Rectal smooth muscle tissue (tissue), 1 donor: Measurements from ENCODE around the gene ZNF813.
"Not testable (repeated sequence)": the region's sequence is repeated elsewhere in the genome, so short reads cannot be mapped to it uniquely, and the experiment has no call there.

Source experiments
- H3K27ac ChIP-seq: one replicate; pipeline ENCODE4 v1.7.0; 2013; ENCODE audit warnings: low read depth, low read length, inconsistent platforms
- H3K27me3 ChIP-seq: one replicate; pipeline ENCODE4 v1.7.0; 2013; ENCODE audit warnings: low read length; ENCODE audit not compliant: control insufficient read depth, insufficient read depth
- H3K36me3 ChIP-seq: one replicate; pipeline ENCODE4 v1.7.0; 2013; ENCODE audit warnings: low read length; ENCODE audit not compliant: control insufficient read depth, insufficient read depth
- H3K4me1 ChIP-seq: one replicate; pipeline ENCODE4 v1.7.0; 2013; ENCODE audit warnings: low read length; ENCODE audit not compliant: control insufficient read depth, insufficient read depth
- H3K4me3 ChIP-seq: one replicate; pipeline ENCODE4 v1.7.0; 2013; ENCODE audit warnings: low read length
- H3K9ac ChIP-seq: one replicate; pipeline ENCODE4 v1.7.0; 2013; ENCODE audit warnings: low read length

Gene ZNF813

DNA sequence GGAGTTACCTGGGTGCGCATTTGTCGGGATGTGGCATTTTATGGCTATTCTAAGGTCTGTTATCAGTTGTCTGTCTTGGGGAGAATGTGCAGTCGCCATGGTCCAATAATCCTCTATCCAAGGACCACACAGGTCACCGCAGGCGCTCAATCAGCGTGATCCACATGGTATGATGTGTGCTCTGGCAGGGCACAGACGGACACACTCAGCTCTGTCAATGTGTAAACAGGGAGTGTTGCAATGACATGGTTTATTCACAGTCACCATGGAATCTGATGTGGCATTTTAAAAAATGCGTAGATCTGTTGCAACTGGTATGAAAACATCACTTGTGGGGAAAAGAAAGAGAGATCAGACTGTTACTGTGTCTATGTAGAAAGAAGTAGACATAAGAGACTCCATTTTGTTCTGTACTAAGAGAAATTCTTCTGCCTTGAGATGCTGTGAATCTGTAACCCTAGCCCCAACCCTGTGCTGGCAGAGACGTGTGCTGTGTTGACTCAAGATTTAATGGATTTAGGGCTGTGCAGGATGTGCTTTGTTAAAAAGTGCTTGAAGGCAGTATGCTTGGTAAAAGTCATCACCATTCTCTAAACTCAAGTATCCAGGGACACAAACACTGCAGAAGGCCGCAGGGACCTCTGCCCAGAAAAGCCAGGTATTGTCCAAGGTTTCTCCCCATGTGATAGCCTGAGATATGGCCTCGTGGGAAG lies 29.9 kb downstream of the ZNF813 start:
- not testable (repeated sequence) for H3K27ac ChIP-seq, H3K36me3 ChIP-seq, H3K9ac ChIP-seq, H3K27me3 ChIP-seq, H3K4me3 ChIP-seq, H3K4me1 ChIP-seq

DNA sequence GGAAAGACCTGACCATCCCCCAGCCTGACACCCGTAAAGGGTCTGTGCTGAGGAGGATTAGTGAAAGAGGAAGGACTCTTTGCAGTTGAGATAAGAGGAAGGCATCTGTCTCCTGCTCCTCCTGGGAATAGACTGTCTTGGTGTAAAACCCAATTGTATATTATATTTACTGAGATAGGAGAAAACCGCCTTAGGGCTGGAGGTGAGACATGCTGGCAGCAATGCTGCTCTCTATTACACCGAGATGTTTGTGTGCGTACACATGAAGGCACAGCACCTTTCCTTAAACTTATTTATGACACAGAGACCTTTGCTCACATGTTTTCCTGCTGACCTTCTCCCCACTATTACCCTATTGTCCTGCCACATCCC lies 30.5 kb downstream of the ZNF813 start:
- H3K9ac ChIP-seq, H3K27me3 ChIP-seq, H3K36me3 ChIP-seq, H3K27ac ChIP-seq, H3K4me1 ChIP-seq, H3K4me3 ChIP-seq: not testable (repeated sequence)

DNA sequence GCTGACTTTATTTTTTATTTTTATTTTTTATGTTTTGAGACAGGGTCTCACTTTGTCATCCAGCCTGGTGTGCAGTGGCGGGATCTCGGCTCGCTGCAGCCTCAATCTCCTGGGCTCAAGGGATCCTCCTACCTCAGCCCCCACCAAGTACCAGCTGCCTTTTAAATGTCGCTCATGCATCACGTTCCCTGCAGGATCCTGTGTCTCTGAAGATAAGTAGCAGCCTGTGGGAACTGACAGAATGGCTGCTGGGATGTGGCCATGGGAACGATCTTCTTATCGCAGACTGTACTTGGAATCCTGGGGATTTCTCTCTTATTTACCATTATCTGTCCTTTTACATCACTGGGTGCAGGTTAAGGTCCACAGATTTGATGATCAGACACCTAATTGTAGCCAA lies 35.6 kb downstream of the ZNF813 start:
- H3K27me3 ChIP-seq, H3K4me3 ChIP-seq, H3K4me1 ChIP-seq, H3K27ac ChIP-seq, H3K9ac ChIP-seq, H3K36me3 ChIP-seq: not testable (repeated sequence)

DNA sequence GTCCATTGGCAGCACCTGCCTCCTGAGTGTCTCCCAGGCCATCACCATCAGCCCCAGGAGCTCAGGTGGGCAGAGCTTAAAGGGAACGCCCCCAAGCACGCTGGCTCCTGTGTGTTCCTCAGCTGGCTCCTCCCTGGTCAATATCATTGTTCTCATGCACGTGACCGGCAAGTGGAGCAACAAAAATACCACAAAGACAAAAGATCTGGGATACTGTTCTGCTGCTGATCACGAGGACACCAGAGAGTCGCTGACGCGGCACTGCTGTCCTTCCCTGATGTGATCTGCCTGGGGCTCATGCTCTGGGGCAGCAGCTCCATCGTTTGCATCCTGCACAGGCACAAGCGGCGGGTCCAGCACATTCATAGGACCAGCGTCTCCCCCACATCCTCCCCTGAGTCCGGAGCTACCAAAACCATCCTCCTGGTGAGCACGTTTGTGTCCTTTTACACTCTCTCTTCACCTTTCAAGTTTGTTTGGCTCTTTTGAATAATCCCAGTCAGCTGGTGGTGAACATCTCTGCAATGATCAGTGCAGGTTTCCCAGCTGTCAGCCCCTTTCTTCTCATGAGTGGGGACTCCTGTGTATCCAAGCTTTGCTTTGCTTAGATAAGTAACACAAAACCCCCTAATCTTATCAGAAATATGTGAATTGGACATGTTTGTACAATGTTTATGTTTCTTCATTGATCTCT lies 36.3 kb downstream of the ZNF813 start:
- not testable (repeated sequence) for H3K4me1 ChIP-seq, H3K9ac ChIP-seq, H3K27me3 ChIP-seq, H3K36me3 ChIP-seq, H3K4me3 ChIP-seq, H3K27ac ChIP-seq

DNA sequence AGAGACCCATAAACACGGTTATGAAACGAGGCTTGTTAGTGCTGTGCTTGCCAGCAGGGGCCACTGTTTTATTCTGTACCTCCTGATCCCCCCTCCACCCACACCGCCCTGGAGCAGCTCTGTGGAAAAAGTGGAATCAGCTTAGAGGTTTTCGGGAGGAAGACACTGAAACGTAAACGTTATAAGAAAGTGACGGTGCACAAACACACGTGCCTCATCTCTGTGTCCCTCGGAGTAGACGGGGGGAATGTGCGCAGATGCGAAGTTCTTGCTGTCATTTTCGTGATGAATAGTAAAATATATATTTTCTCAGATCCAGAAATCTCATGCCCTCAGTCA lies 36.8 kb downstream of the ZNF813 start:
- not testable (repeated sequence) for H3K4me1 ChIP-seq, H3K36me3 ChIP-seq, H3K9ac ChIP-seq, H3K27me3 ChIP-seq
- H3K27ac ChIP-seq, result peak overlapping the region; percentile 7
- peak overlapping the region; percentile 36 for H3K4me3 ChIP-seq

DNA sequence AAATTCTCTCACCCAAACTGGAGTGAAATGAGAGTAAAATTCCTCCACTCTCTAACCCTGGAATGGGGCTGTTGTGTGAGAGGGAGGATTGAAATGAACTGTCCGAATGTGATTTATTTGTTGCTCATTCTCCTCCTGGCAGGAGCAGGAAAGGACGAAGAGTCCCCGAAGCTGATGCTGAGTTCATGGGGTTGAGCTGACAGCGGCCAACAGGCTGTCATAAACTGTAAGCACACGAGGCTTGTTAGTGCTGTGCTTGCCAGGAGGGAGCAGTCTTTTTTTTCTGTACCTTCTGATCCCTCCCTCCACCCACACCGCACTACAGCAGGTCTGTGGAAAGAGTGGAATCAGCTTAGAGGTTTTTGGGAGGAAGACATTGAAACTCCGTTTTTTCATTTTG lies 37.4 kb downstream of the ZNF813 start:
- Histone ChIP-seq H3K27me3 (no peaks in the 10 kb centered on the region), H3K4me3 (peak overlapping the region; percentile 36), H3K4me1 (peaks cover 5% of the 10 kb centered on the region), H3K27ac (no peak overlapping the region), H3K36me3 (no peaks in the 10 kb centered on the region), H3K9ac (no peak overlapping the region)

DNA sequence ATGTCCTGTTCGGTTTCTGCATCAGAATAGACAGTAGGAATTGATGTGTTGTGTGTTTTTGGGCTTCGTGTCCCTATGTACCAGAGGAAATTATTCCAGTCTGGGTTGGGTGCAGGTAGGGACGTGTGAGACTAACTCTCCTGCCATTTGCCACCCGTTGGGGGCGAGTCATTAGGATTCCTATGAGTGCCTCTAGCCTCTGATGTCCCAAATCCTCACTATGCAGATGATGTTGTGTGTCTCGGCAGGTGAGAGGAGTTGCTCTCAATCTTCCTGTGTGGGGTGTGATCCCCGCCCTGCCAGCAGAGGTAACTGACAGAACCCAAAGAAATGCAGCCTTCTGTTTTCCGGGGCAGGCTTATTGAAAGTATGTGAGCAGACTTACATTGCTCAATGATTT lies 39.2 kb downstream of the ZNF813 start:
- no peaks in the 10 kb centered on the region for H3K27me3 ChIP-seq
- H3K4me1 ChIP-seq, result peaks cover 5% of the 10 kb centered on the region
- no peaks in the 10 kb centered on the region for H3K36me3 ChIP-seq
- H3K9ac ChIP-seq, result no peak overlapping the region
- no peak overlapping the region for H3K4me3 ChIP-seq
- no peak overlapping the region for H3K27ac ChIP-seq

DNA sequence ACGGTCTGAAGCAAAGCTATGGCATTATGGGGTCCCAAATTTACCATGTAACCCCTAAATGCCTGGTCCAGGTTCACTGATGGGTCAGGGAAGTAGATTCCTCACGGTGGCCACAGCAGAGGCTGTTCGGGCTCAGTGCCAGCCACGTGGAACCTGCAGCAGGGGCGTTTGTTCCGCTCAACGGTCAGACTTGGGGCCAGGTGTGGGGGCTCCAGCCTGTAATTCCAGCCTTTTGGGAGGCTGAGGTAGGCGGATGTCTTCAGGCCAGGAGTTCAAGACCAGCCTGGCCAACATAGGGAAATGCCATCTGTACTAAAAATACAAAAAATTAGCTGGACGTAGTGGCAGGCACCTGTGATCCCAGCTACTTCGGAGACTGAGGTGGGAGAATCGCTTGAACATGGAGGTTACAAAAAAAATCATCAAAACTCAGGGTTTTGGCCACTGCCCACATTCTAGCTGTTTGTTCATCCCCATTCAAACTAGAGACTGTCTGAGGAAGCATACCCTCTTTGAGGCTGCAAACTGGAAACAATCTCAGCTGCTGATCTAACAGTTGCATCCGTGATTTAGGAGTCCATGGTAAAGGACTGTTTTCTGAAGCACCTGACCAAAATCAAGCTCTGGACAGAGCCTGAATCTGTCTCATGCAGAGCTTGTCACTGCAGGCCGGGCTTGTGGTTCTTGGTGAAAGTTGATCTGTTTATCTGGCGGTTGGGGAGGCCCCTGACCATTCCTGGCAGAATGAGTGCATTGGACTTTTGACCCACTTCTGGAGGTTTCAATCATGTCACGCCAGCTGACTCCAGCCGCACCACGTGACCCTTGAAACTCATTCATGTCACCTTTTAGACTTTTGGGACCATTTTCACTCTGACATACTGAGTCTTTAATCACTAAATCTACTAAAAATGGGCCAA lies 40.2 kb downstream of the ZNF813 start:
- no peak overlapping the region for H3K27ac ChIP-seq
- peaks cover 5% of the 10 kb centered on the region for H3K4me1 ChIP-seq
- no peaks in the 10 kb centered on the region for H3K27me3 ChIP-seq
- H3K4me3 ChIP-seq, result no peak overlapping the region
- H3K36me3 ChIP-seq, result no peaks in the 10 kb centered on the region
- no peak overlapping the region for H3K9ac ChIP-seq

DNA sequence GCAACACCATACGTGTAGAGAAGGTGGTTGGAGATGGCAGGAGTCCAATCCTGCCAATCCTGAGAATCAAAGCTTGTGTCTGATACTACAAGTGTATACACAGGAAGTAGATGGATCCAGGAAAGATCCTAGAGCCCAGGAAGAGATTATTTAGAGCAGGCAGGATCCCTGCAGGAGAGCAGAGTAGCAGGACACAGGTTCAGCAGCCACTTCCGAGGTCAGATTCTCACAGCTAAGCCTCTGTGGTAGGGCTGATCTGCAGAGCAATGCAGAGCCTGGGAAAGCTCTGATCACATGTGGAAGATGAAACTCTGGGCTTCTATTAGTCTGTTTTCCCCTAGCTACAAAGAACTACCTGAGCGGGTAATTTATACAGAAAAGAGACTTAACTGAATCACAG lies 41.9 kb downstream of the ZNF813 start:
- no peaks in the 10 kb centered on the region for H3K27me3 ChIP-seq
- no peak overlapping the region for H3K9ac ChIP-seq
- no peak overlapping the region for H3K27ac ChIP-seq
- peaks cover 4% of the 10 kb centered on the region for H3K4me1 ChIP-seq
- H3K36me3 ChIP-seq, result no peaks in the 10 kb centered on the region
- H3K4me3 ChIP-seq, result no peak overlapping the region

DNA sequence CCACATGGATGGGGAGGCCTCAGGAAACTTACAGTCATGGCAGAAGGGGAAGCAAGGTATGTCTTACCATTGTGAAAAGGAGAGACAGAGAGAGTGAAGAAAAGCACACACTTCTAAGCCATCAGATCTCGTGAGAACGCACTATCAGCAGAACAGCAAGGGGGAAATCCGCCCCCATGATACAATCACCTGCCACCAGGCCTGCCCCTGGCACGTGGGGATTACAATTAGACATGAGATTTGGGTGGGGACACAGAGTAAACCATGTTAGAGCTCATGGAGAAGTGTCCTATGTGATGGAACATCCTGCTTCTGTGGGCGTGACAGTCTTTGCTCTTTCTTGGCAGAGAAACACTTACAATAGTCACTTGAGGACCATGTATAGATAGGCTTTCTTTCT lies 42.3 kb downstream of the ZNF813 start:
- H3K9ac ChIP-seq, result no peak overlapping the region
- no peak overlapping the region for H3K4me3 ChIP-seq
- H3K27me3 ChIP-seq, result no peaks in the 10 kb centered on the region
- no peaks in the 10 kb centered on the region for H3K36me3 ChIP-seq
- H3K27ac ChIP-seq, result no peak overlapping the region
- H3K4me1 ChIP-seq, result peaks cover under 1% of the 10 kb centered on the region

DNA sequence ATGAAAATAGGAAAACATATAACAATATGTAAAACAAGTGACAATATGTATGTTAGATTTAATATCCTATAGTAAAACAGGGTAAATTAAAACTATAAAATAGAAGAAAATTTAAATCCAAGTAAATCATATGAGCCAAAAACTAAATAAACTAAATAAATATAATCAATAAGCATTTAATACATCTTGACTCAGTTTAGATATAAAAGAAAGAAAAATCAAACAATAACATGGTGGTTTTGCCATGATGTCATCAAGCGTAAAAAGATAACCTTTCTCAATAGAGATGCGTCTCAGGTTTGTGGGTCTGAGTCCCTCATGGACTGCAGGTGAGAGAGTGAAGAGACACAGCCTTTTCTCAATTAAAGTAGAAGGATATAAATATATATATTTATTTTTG lies 43.8 kb downstream of the ZNF813 start:
- H3K4me1 ChIP-seq, result no peaks in the 10 kb centered on the region
- no peak overlapping the region for H3K27ac ChIP-seq
- H3K4me3 ChIP-seq, result no peak overlapping the region
- no peaks in the 10 kb centered on the region for H3K27me3 ChIP-seq
- H3K36me3 ChIP-seq, result no peaks in the 10 kb centered on the region
- H3K9ac ChIP-seq, result no peak overlapping the region

DNA sequence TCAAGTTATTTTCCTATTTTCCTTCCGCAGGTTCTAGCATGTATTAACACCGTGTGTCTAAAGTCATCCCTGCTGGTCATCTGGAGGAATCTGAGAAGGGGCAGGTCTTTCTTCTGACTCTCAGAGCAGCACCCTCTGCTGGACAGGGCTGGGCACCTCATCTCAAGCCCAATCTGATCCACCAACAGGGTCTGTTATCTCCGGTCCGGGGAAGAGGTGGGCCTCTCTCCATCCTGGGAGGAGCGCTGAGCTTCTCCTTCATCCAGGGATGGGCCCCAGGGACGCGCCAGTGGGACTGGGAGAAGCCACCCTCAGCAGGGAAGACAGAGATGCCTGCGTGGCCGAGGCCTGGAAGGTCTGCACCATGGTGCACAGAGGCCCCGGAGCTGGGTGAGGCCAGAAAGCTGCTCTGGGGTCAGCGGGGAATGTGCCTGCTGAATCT lies 44.4 kb downstream of the ZNF813 start:
- Histone ChIP-seq H3K4me1 (no peaks in the 10 kb centered on the region), H3K27me3 (no peaks in the 10 kb centered on the region), H3K36me3 (no peaks in the 10 kb centered on the region), H3K4me3 (no peak overlapping the region), H3K9ac (no peak overlapping the region), H3K27ac (no peak overlapping the region)
